Trophoblast cell (in vitro differentiated cells and primary cell): ENCODE results near the gene TCOF1.

Source experiments
- DNase-seq, 2 donors: peaks; one replicate each; pipeline ENCODE4 v3.0.0-alpha.2; 2016
- H2AFZ ChIP-seq: 2 replicates; pipeline ENCODE4 v1.6.1; 2013; ENCODE audit warnings: low read length, moderate library complexity, mild to moderate bottlenecking; ENCODE audit not compliant: insufficient read depth, poor library complexity
- H2AK5ac ChIP-seq: 2 replicates; pipeline ENCODE4 v1.6.1; 2013; ENCODE audit warnings: mild to moderate bottlenecking, low read length
- H2BK120ac ChIP-seq: 2 replicates; pipeline ENCODE4 v1.6.1; 2013; ENCODE audit warnings: low read length, mild to moderate bottlenecking, moderate library complexity; ENCODE audit not compliant: insufficient read depth, poor library complexity
- H2BK12ac ChIP-seq: 2 replicates; pipeline ENCODE4 v1.6.1; 2013; ENCODE audit warnings: mild to moderate bottlenecking, low read length, moderate library complexity
- H2BK5ac ChIP-seq: 2 replicates; pipeline ENCODE4 v1.6.1; 2013; ENCODE audit warnings: low read length, low read depth, moderate library complexity, mild to moderate bottlenecking; ENCODE audit not compliant: poor library complexity
- H3K14ac ChIP-seq: 2 replicates; pipeline ENCODE4 v1.6.1; 2013; ENCODE audit warnings: mild to moderate bottlenecking, low read length
- H3K18ac ChIP-seq: 2 replicates; pipeline ENCODE4 v1.6.1; 2013; ENCODE audit warnings: mild to moderate bottlenecking, low read length
- H3K23ac ChIP-seq: 2 replicates; pipeline ENCODE4 v1.6.1; 2013; ENCODE audit warnings: low read length
- H3K27ac ChIP-seq: 2 replicates; pipeline ENCODE4 v1.5.1; 2013; ENCODE audit warnings: low read depth, mild to moderate bottlenecking, inconsistent platforms, low read length, moderate library complexity
- H3K27me3 ChIP-seq: 2 replicates; pipeline ENCODE4 v1.6.1; 2013; ENCODE audit warnings: inconsistent platforms, mild to moderate bottlenecking, low read length, moderate library complexity; ENCODE audit not compliant: insufficient read depth
- H3K36me3 ChIP-seq, 2 experiments: 1 replicate in 1 of 2; 2 replicates in 1 of 2; pipeline ENCODE4 v1.6.1; 2013; ENCODE audit warnings: low read length in 2 of 2, mild to moderate bottlenecking in 2 of 2, moderate library complexity in 1 of 2; ENCODE audit not compliant: insufficient read depth in 2 of 2, control insufficient read depth in 1 of 2
- H3K4ac ChIP-seq: 2 replicates; pipeline ENCODE4 v1.6.1; 2013; ENCODE audit warnings: low read depth, mild to moderate bottlenecking, low read length, moderate library complexity
- H3K4me1 ChIP-seq, 2 experiments: 1 replicate in 1 of 2; 2 replicates in 1 of 2; pipeline ENCODE4 v1.6.1; 2013; ENCODE audit warnings: low read length in 2 of 2, mild to moderate bottlenecking in 2 of 2, moderate library complexity in 1 of 2; ENCODE audit not compliant: insufficient read depth in 2 of 2, control insufficient read depth in 1 of 2
- H3K4me2 ChIP-seq: 2 replicates; pipeline ENCODE4 v1.6.1; 2013; ENCODE audit warnings: inconsistent platforms, mild to moderate bottlenecking, low read length, moderate library complexity
- H3K4me3 ChIP-seq: 2 replicates; pipeline ENCODE4 v1.5.1; 2013; ENCODE audit warnings: mild to moderate bottlenecking, low read depth, low read length, inconsistent platforms
- H3K79me1 ChIP-seq: one replicate; pipeline ENCODE4 v1.6.1; 2013; ENCODE audit warnings: low read length
- H3K79me2 ChIP-seq: 2 replicates; pipeline ENCODE4 v1.6.1; 2013; ENCODE audit warnings: low read length, mild to moderate bottlenecking; ENCODE audit not compliant: control insufficient read depth, insufficient read depth, poor library complexity
- H3K9ac ChIP-seq: 2 replicates; pipeline ENCODE4 v1.6.1; 2013; ENCODE audit warnings: mild to moderate bottlenecking, low read length
- H3K9me3 ChIP-seq: 2 replicates; pipeline ENCODE4 v1.6.1; 2013; ENCODE audit warnings: low read depth, mild to moderate bottlenecking, control low read depth, inconsistent platforms, low read length; ENCODE audit not compliant: insufficient read depth
- H4K12ac ChIP-seq: 2 replicates; pipeline ENCODE4 v1.6.1; 2013; ENCODE audit warnings: low read depth, mild to moderate bottlenecking, low read length, moderate library complexity
- H4K8ac ChIP-seq: 2 replicates; pipeline ENCODE4 v1.6.1; 2013; ENCODE audit warnings: low read depth, mild to moderate bottlenecking, low read length, moderate library complexity
- H4K91ac ChIP-seq: one replicate; pipeline ENCODE4 v1.6.1; 2013; ENCODE audit warnings: low read depth, mild to moderate bottlenecking, low read length, moderate library complexity
- WGBS: extraction: QIAGEN DNeasy Blood & Tissue Kit; methylation state at CpG from one replicate; pipeline ENCODE4 v1.1.7; 2013; ENCODE audit warnings: missing lambda C conversion rate; ENCODE audit not compliant: insufficient read length, insufficient coverage; ENCODE audit errors: extremely low coverage; 5-methylcytosine and 5-hydroxymethylcytosine counted together

TCOF1 gene

DNA sequence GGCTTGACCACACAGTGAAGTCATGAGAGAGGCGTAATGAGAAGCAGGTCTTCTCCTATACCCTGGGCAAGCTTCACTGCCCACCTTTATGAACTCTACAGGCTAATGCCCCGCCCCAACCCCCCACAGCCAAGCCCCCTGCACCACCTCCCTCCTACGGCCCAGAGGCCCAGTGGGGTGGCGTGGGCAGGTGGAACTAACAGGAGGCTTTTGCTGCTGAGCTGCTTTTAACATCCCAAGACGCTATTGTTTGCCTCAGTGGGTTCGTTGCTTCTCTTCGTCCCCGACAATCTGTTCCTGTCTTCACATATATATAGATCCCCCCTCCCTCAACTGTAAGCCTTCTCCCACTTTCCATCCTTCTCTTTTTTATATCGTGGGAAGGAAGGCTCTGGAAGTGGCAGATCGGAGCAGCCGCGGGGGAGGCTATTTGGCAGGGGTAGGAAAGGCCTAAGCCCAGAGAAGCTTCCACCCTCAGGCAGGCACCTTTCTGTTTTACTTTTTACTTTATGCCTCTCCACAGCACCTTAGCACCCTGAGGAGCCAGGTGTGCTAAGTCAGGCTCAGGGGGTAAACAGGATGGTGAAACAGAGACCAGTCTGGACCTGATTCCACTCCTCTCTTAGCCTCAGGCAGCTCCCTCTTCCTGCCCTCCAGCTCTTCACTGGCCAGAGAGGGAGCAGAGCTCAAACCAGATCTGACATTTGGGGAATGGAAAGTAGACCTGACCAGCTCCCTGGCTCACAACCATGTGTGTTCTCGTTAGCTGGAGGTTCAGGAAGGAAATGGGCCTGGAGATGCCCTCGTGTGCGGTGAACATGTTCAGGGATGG is 28.7 kb downstream of the TCOF1 start:
- Histone ChIP-seq H2BK12ac (no peak overlapping the region), H3K14ac (no peak overlapping the region), H4K12ac (no peak overlapping the region), H3K18ac (no peak overlapping the region), H4K91ac (no peak overlapping the region), H2BK5ac (no peak overlapping the region), H3K9me3 (peaks cover 7% of the 10 kb centered on the region), H3K27me3 (no peaks in the 10 kb centered on the region), H3K27ac (no peak overlapping the region), H2AK5ac (no peak overlapping the region), H2BK120ac (no peak overlapping the region), H3K4me1 (peaks cover 9 to 21% of the 10 kb centered on the region in 2 experiments), H4K8ac (no peak overlapping the region), H3K23ac (no peak overlapping the region), H3K4ac (no peak overlapping the region), H3K36me3 (peaks cover 72 to 79% of the 10 kb centered on the region in 2 experiments), H2AFZ (no peak overlapping the region), H3K79me1 (peaks cover 3% of the 10 kb centered on the region), H3K4me3 (no peak overlapping the region), H3K9ac (no peak overlapping the region), H3K79me2 (no peaks in the 10 kb centered on the region), H3K4me2 (no peak overlapping the region)
- peak; percentile 55 to 67 for DNase-seq
- WGBS: no CpG with 5 or more reads among the region's 15 CpGs

DNA sequence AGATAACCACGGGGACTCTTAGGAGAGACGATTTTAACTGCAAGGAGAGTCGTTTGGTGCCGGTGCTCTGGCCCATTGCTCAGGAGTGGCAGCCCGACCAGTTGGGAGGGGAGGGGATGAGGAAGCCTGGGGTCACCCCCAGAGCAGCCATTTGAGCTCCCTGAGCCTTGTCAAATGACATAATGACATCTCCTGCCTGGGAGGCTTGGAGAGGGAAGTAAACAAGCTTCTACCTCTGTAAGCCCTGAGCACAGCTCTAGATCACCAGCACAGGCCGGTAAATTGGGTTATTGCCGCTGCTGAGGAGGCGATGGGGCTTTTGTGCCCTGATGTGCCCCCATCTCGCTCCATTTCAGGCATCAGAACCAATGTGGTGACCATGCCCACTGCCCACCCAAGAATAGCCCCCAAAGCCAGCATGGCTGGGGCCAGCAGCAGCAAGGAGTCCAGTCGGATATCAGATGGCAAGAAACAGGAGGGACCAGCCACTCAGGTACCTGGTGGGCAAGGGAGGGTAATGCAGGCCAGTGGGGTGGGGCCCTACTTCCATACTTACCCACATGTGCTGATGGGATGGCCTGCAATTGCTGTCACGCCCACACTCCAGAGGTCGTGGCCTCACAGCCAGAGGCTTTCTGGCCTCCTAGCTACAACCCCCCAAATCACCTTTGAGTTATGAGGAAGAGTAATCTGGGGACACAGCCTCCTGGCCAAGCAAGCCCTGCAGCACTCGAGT is 32.2 kb downstream of the TCOF1 start:
- Histone ChIP-seq H3K79me1 (peaks cover 3% of the 10 kb centered on the region), H3K36me3 (peaks cover 71 to 77% of the 10 kb centered on the region in 2 experiments), H4K8ac (no peak overlapping the region), H3K18ac (no peak overlapping the region), H2BK5ac (no peak overlapping the region), H3K9ac (peak overlapping the region; percentile 29), H3K27me3 (no peaks in the 10 kb centered on the region), H3K4me2 (no peak overlapping the region), H2AFZ (no peak overlapping the region), H3K27ac (no peak overlapping the region), H2BK120ac (no peak overlapping the region), H3K4ac (no peak overlapping the region), H4K91ac (no peak overlapping the region), H3K14ac (no peak overlapping the region), H3K4me3 (no peak overlapping the region), H3K79me2 (no peaks in the 10 kb centered on the region), H3K9me3 (peaks cover 6% of the 10 kb centered on the region), H2AK5ac (no peak overlapping the region), H3K4me1 (peaks cover 17 to 32% of the 10 kb centered on the region in 2 experiments), H4K12ac (no peak overlapping the region), H3K23ac (no peak overlapping the region), H2BK12ac (no peak overlapping the region)
- DNase-seq: no peak
- no CpG with 5 or more reads among the region's 13 CpGs for WGBS

DNA sequence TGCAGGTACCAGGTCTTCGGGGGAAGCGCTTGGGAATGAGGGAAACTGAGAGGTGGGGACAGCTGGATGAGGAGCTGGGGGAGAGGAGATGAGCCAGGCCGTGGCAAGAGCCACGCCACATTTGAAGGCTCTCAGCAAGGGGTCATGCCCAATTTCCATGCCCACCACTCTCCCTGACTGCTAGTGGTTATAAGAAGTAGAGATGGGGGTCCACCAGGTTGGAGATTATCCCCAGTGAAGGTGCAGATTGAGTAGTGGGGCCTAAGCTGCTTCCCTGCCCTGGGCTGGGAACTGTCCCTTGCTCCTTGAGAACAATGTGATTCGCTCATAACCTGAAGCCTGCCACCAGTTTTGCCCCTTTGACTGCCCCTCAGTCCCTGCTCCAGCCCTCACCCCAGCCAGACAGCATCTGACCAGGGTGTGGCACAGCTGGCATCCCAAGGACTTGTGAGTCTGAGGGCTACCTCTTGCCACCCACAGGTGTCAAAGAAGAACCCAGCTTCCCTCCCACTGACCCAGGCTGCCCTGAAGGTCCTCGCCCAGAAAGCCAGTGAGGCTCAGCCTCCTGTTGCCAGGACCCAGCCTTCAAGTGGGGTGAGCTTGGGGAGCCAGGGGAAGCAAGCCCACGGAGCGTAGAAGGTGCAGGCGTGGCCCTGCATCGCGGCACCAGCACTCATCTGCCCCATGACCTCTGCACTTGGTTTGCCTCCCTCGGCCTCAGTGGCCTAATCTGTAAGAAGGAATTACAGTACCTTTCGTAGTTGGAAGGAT is 33.8 kb downstream of the TCOF1 start:
- H4K12ac ChIP-seq: no peak overlapping the region
- peaks cover 15 to 21% of the 10 kb centered on the region in 2 experiments for H3K4me1 ChIP-seq
- H3K27ac ChIP-seq: no peak overlapping the region
- H3K79me1 ChIP-seq: peaks cover 3% of the 10 kb centered on the region
- H3K18ac ChIP-seq: no peak overlapping the region
- no peak overlapping the region for H2BK120ac ChIP-seq
- no peak overlapping the region for H2BK5ac ChIP-seq
- no CpG with 5 or more reads among the region's 13 CpGs for WGBS
- H3K36me3 ChIP-seq: peaks cover 79 to 85% of the 10 kb centered on the region in 2 experiments
- H3K4ac ChIP-seq: no peak overlapping the region
- no peak overlapping the region for H4K8ac ChIP-seq
- peaks cover 6% of the 10 kb centered on the region for H3K9me3 ChIP-seq
- no peak overlapping the region for H2BK12ac ChIP-seq
- H3K9ac ChIP-seq: no peak overlapping the region
- no peak overlapping the region for H2AK5ac ChIP-seq
- no peak overlapping the region for H3K4me2 ChIP-seq
- no peak overlapping the region for H3K4me3 ChIP-seq
- no peak for DNase-seq
- no peak overlapping the region for H3K14ac ChIP-seq
- H3K23ac ChIP-seq: no peak overlapping the region
- H3K27me3 ChIP-seq: no peaks in the 10 kb centered on the region
- no peak overlapping the region for H4K91ac ChIP-seq
- no peaks in the 10 kb centered on the region for H3K79me2 ChIP-seq
- no peak overlapping the region for H2AFZ ChIP-seq

DNA sequence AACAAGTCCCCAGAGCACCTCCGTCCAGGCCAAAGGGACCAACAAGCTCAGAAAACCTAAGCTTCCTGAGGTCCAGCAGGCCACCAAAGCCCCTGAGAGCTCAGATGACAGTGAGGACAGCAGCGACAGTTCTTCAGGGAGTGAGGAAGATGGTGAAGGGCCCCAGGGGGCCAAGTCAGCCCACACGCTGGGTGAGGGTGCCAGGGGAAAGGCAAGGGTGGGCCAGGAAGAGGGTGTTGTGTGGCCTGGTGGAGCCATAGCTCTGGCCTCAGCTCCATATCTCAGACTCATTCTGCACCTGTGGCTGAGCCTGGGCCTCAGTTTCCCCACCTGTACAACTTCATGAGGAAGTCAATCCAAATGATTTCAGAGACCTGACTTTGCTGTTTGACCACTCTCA is 34.5 kb downstream of the TCOF1 start:
- H3K4me1 ChIP-seq: peaks cover 9 to 16% of the 10 kb centered on the region in 2 experiments
- no peak overlapping the region for H3K4me2 ChIP-seq
- H3K9me3 ChIP-seq: peaks cover 6% of the 10 kb centered on the region
- H3K27ac ChIP-seq: no peak overlapping the region
- no peak overlapping the region for H4K91ac ChIP-seq
- H3K9ac ChIP-seq: no peak overlapping the region
- H3K23ac ChIP-seq: no peak overlapping the region
- no peak overlapping the region for H4K12ac ChIP-seq
- DNase-seq: no peak
- no peak overlapping the region for H2BK12ac ChIP-seq
- no peaks in the 10 kb centered on the region for H3K27me3 ChIP-seq
- H4K8ac ChIP-seq: no peak overlapping the region
- H2BK120ac ChIP-seq: no peak overlapping the region
- H3K18ac ChIP-seq: no peak overlapping the region
- H3K79me2 ChIP-seq: no peaks in the 10 kb centered on the region
- no peak overlapping the region for H3K4ac ChIP-seq
- peaks cover 3% of the 10 kb centered on the region for H3K79me1 ChIP-seq
- peaks cover 82 to 85% of the 10 kb centered on the region in 2 experiments for H3K36me3 ChIP-seq
- no CpG with 5 or more reads among the region's 3 CpGs for WGBS
- no peak overlapping the region for H3K14ac ChIP-seq
- no peak overlapping the region for H3K4me3 ChIP-seq
- H2BK5ac ChIP-seq: no peak overlapping the region
- no peak overlapping the region for H2AFZ ChIP-seq
- H2AK5ac ChIP-seq: no peak overlapping the region
